Duodenal mucosa (tissue), 2 donors: ENCODE data around the gene EPHA3.

Experiments used
- H3K27ac ChIP-seq: one replicate; pipeline ENCODE4 v1.7.0; 2013; ENCODE audit warnings: low read depth, low read length
- H3K27me3 ChIP-seq, 2 donors: one replicate each; pipeline ENCODE4 v1.7.0; 2013; ENCODE audit warnings: low read length in 2 of 2, control low read depth in 1 of 2; ENCODE audit not compliant: insufficient read depth in 2 of 2, control insufficient read depth in 1 of 2
- H3K36me3 ChIP-seq, 2 donors: one replicate each; pipeline ENCODE4 v1.7.0; 2013; ENCODE audit warnings: low read length in 2 of 2, control low read depth in 1 of 2; ENCODE audit not compliant: insufficient read depth in 2 of 2, control insufficient read depth in 1 of 2
- H3K4me1 ChIP-seq, 2 donors: one replicate each; pipeline ENCODE4 v1.7.0; 2013; ENCODE audit warnings: low read length in 2 of 2, control low read depth in 1 of 2; ENCODE audit not compliant: insufficient read depth in 2 of 2, control insufficient read depth in 1 of 2
- H3K4me3 ChIP-seq, 2 donors: one replicate each; pipeline ENCODE4 v1.7.0; 2013; ENCODE audit warnings: low read length in 2 of 2, low read depth in 1 of 2
- H3K9ac ChIP-seq, 2 donors: one replicate each; pipeline ENCODE4 v1.7.0; 2013; ENCODE audit warnings: low read length in 2 of 2, low read depth in 1 of 2
- H3K9me3 ChIP-seq, 2 donors: one replicate each; pipeline ENCODE4 v1.7.0; 2013; ENCODE audit warnings: low read length in 2 of 2, control low read depth in 1 of 2; ENCODE audit not compliant: control insufficient read depth in 1 of 2

Gene EPHA3

DNA sequence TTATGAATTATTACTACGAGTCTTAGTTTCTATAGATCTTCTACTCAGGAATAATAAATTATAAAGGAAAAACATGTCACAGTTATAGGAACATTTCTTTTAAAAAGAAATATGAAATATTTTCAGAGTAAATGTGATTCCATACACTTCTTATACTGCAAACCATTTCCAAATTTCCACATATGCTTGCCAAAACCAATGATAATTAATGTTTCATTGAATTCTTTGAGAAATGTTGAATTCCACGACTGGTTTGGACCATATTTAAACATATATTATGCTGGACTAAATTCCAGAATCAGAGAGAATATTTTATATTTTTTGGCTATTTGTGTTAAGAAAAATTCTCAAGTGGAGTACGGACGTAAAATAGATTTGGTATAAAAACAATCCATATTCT lies 144.6 kb downstream of the EPHA3 start:
- H3K9me3 ChIP-seq = no peaks in the 10 kb centered on the region
- H3K9ac ChIP-seq = no peak overlapping the region
- no peak overlapping the region for H3K27ac ChIP-seq
- no peaks in the 10 kb centered on the region for H3K36me3 ChIP-seq
- no peaks in the 10 kb centered on the region for H3K4me1 ChIP-seq
- H3K4me3 ChIP-seq = no peak overlapping the region
- no peaks in the 10 kb centered on the region for H3K27me3 ChIP-seq

DNA sequence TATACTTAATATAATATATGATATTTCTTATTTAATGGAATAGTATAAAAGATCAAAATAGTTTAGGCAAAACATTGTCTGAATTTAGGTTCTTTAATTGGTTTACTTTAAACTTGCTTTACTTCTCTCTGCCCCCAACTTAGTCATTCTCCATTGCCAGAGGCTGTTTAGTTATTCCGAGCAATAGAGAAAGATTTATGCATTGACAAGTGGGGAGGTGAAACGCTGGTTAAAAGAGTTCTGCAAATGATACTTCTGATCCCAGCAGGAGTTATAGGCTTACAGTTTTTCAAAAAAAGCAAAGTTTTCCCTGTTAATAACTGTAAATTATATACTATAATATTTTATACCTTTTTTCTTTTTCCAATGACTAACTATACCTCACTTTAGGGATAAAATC lies 145.4 kb downstream of the EPHA3 start:
- H3K27ac ChIP-seq = no peak overlapping the region
- H3K36me3 ChIP-seq = no peaks in the 10 kb centered on the region
- no peak overlapping the region for H3K9ac ChIP-seq
- H3K4me3 ChIP-seq = no peak overlapping the region
- H3K27me3 ChIP-seq = no peaks in the 10 kb centered on the region
- no peaks in the 10 kb centered on the region for H3K4me1 ChIP-seq
- no peaks in the 10 kb centered on the region for H3K9me3 ChIP-seq

DNA sequence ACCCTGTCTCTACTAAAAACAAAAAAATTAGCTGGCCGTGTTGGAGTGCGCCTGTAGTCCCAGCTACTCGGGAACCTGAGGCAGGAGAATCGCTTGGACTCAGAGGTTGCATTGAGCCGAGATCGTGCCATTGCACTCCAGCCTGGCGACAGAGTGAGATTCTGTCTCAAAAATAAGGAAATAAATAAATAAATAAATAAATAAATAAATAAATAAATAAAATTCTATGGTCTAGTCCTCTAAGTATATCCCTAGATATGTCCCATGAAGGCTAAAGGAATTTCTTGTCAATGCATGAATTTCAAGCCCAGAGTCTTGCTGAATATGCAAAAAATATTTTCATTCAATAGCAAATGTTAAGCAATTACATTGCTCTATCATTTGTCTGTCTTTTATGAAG lies 149.0 kb downstream of the EPHA3 start:
- Histone ChIP-seq H3K4me1 (no peaks in the 10 kb centered on the region), H3K27ac (no peak overlapping the region), H3K4me3 (no peak overlapping the region), H3K36me3 (no peaks in the 10 kb centered on the region), H3K9ac (no peak overlapping the region), H3K9me3 (no peaks in the 10 kb centered on the region), H3K27me3 (no peaks in the 10 kb centered on the region)

DNA sequence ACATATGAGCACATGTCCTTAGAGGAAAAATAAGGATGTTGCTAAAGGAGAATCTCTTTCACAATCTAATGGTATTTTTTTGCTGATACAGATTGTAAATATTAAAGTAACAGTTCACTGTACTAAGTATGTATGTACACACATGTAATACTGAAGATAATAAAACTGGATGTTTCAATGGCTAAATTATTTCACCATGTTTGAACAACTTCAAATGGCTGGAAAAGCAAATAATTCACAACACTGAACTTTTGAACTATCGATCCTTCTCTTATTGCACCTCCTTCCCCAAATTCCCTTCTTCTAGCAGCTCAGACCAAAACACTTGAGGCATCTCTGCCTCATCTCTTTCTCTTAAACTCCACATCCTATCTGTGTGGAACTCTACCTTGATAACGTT lies 149.5 kb downstream of the EPHA3 start:
- Histone ChIP-seq H3K36me3 (no peaks in the 10 kb centered on the region), H3K4me1 (no peaks in the 10 kb centered on the region)

DNA sequence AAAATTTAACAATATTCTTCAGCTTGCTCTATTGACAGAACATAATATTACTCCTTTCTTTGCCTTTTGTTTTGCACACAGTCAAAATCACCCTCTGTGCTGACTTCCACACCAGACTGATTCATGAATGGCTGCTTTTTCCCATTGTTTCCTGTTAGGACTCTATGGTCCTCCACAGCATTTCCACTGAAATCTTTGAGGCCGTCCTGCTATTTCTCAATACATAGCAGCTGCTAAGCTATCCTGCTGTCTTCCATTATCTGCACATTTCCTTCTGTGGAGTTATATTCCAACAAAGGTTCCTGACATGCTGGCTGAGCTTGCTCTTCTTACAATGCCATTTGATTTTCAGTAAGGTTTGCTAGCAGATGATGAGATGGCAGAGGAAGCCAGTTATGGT lies 153.3 kb downstream of the EPHA3 start:
- Histone ChIP-seq H3K9ac (no peak overlapping the region), H3K9me3 (no peaks in the 10 kb centered on the region), H3K4me3 (no peak overlapping the region), H3K36me3 (no peaks in the 10 kb centered on the region), H3K4me1 (no peaks in the 10 kb centered on the region), H3K27me3 (no peaks in the 10 kb centered on the region), H3K27ac (no peak overlapping the region)

More for the DNA sequence above, 149.5 kb downstream of the EPHA3 start:
- no peak overlapping the region for H3K9ac ChIP-seq
- no peak overlapping the region for H3K27ac ChIP-seq
- no peaks in the 10 kb centered on the region for H3K9me3 ChIP-seq
- no peaks in the 10 kb centered on the region for H3K27me3 ChIP-seq
- no peak overlapping the region for H3K4me3 ChIP-seq

DNA sequence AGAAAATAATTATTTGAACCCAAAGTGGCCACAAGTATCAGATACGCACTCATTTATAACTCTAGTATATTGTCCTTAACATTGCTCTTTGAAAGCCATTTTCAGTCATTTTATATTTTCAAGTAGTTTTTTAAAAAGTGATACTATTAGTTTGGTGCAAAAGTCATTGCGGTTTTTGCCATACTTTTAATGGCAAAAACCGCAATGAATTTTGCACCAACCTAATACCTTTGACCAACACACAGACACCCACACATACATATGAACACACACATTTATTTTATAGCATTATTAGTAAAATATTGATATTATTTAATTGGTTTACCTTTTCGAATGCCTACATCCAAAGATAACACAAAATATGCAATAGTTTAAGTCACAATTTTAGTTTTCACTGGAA lies 154.3 kb downstream of the EPHA3 start:
- H3K27ac ChIP-seq = no peak overlapping the region

DNA sequence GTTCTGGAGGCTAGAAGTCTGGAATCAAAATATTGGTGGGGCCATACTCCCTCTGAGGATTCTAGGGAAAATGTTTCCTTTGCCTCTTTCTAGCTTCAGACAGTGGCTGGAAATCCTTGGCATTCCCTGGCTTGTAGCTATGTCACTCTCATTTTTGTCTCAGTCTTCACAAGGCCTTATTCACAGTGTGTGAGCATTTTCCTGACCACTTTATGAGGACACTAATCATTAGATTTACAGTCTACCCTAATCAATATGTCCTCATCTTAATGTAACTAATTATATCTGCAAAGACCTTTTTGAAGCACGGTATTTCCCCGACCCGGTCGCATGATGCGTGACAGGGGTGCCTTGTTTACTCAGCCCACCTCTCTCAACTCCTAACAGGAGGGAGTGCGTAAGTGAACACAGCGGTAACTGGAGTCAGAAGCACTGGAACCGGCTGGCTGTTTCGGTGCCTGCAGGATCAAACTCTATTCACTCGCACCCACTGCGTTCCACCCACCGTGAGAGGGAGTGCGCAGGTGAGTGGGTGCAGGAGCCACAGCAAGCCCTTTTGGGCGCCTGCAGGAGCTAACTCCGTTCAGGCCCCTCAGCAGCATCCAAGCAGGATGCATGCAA lies 155.0 kb downstream of the EPHA3 start:
- H3K27me3 ChIP-seq = no peaks in the 10 kb centered on the region
- no peak overlapping the region for H3K9ac ChIP-seq
- H3K4me1 ChIP-seq = no peaks in the 10 kb centered on the region
- H3K9me3 ChIP-seq = no peaks in the 10 kb centered on the region
- H3K4me3 ChIP-seq = no peak overlapping the region
- H3K36me3 ChIP-seq = no peaks in the 10 kb centered on the region
- no peak overlapping the region for H3K27ac ChIP-seq

More for the DNA sequence above, 154.3 kb downstream of the EPHA3 start:
- Histone ChIP-seq H3K27me3 (no peaks in the 10 kb centered on the region), H3K36me3 (no peaks in the 10 kb centered on the region), H3K4me1 (no peaks in the 10 kb centered on the region), H3K9me3 (no peaks in the 10 kb centered on the region), H3K4me3 (no peak overlapping the region), H3K9ac (no peak overlapping the region)

DNA sequence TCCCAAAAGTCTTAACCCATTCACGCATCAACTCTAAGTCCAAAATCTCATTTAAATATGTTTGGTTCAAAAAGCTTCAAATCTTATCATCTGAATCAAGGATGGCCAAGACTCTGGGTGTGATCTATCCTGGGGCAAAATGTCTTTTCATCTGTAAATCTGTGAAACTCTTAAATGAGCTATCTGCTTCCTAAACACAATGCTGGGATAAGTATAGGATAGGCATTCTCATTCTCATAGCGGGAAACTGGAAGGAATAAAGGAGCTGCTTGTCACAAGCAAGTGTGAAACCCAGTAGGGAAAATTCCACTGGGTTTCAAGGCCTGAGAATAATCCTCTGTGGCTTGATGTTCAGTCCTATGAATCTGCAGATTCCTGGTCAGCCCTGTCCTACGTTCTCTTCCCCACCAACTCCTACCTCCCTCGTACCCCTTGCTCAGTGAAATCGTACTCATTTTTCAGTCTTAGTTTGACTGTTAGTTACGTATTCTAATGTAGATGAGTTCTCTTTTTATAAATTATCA lies 156.7 kb downstream of the EPHA3 start:
- H3K4me1 ChIP-seq = no peaks in the 10 kb centered on the region
- no peaks in the 10 kb centered on the region for H3K9me3 ChIP-seq
- no peaks in the 10 kb centered on the region for H3K27me3 ChIP-seq
- H3K9ac ChIP-seq = no peak overlapping the region
- H3K27ac ChIP-seq = no peak overlapping the region
- no peaks in the 10 kb centered on the region for H3K36me3 ChIP-seq
- no peak overlapping the region for H3K4me3 ChIP-seq

DNA sequence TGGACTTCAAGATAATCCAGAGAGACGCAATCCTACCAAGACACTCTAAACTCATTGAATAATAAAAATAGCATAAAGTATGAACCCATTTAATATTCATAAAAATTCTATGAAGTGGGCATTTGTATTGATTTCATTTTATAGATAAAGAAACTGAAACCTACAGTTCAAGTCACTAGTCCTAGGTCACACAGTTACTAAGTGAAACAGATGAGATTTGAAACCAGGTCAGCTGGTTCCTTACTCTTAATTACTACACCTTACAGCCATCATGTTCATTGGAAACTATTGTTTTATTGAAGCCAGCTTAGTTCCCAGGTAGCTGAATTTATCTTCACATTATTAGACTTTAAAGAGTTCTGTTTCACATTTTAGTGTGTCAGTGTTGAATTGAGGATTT lies 158.7 kb downstream of the EPHA3 start:
- H3K36me3 ChIP-seq = no peaks in the 10 kb centered on the region
- H3K9ac ChIP-seq = no peak overlapping the region
- H3K9me3 ChIP-seq = no peaks in the 10 kb centered on the region
- no peak overlapping the region for H3K4me3 ChIP-seq
- no peaks in the 10 kb centered on the region for H3K4me1 ChIP-seq
- no peak overlapping the region for H3K27ac ChIP-seq
- H3K27me3 ChIP-seq = no peaks in the 10 kb centered on the region

DNA sequence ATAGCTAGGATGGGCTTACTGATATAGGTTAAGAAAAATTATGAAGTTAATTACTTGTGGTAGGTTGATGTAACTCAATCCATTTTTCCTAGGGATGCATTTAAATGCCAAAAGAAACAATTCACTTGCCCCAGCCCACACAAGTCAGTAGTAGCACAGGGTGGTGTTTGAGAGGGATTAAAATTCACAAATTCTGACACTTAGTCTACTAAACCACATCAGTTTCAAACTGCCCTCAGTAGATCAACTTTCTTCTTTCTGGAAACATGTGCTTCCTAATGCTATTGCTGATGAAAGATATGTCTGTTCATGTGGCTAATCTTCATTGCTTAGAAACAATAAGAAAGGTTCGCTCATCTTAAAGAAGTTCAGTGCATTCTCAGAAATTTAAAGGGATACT lies 160.6 kb downstream of the EPHA3 start:
- Histone ChIP-seq H3K27me3 (no peaks in the 10 kb centered on the region), H3K9me3 (no peaks in the 10 kb centered on the region), H3K9ac (no peak overlapping the region), H3K4me1 (no peaks in the 10 kb centered on the region), H3K27ac (no peak overlapping the region), H3K36me3 (no peaks in the 10 kb centered on the region), H3K4me3 (no peak overlapping the region)

DNA sequence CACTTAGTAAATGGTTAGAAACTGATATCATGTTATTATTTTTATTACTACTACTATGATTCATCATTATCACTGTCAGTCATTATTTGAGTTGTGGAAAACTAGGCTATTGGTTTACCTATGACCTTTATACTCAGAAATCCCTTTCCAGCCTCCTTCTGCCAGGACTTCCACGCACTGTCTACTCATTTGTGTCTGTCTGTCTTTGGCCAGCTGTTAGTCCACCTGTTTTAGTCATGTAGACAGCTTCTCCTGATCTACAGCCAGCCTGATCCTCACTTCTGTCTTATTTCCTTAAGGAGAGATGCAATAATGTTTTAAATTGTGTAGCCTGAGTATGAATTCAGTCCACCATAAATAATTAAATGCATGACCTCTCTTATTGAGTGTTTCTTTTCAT lies 162.8 kb downstream of the EPHA3 start:
- no peaks in the 10 kb centered on the region for H3K36me3 ChIP-seq
- H3K4me1 ChIP-seq = no peaks in the 10 kb centered on the region
- H3K27me3 ChIP-seq = no peaks in the 10 kb centered on the region
- H3K4me3 ChIP-seq = no peak overlapping the region
- no peak overlapping the region for H3K27ac ChIP-seq
- H3K9me3 ChIP-seq = no peaks in the 10 kb centered on the region
- no peak overlapping the region for H3K9ac ChIP-seq
